Upper lobe of right lung (tissue), 1 donor: ENCODE measurements around the gene ANKS1A. TPM values are rescaled to one million over a fixed set of nuclear protein-coding genes. Genes with fewer than 3 reads are reported as not detected.

ENCODE experiments used
- ATAC-seq: fragments of 200-7000 bp; cut with Tn5 transposase; one replicate; pipeline ENCODE4 v1.9.1; 2020; ENCODE audit warnings: mild to moderate bottlenecking, moderate library complexity
- DNase-seq: peaks from one replicate; pipeline ENCODE4 v3.0.0-alpha.2; 2020
- H3K27ac ChIP-seq: fragments of 200-600 bp; one replicate; pipeline ENCODE4 v1.8.0; 2022
- H3K27me3 ChIP-seq: fragments of 200-600 bp; one replicate; pipeline ENCODE4 v1.8.0; 2022; ENCODE audit warnings: mild to moderate bottlenecking
- H3K36me3 ChIP-seq: fragments of 200-600 bp; one replicate; pipeline ENCODE4 v1.8.0; 2022
- H3K4me1 ChIP-seq: fragments of 200-600 bp; one replicate; pipeline ENCODE4 v1.8.0; 2022
- H3K4me3 ChIP-seq: fragments of 200-600 bp; one replicate; pipeline ENCODE4 v1.8.0; 2022; ENCODE audit warnings: mild to moderate bottlenecking
- H3K9me3 ChIP-seq: fragments of 200-600 bp; one replicate; pipeline ENCODE4 v1.8.0; 2022
- intact Hi-C: fragments of 100-400 bp; cut with DNase I; formaldehyde crosslinking; loops from one replicate; pipeline ENCODE4 v1.11.0; 2022
- total RNA-seq: library from RNA; stranded (reverse); fragmentation: NEBNext Ultra II Directional; extraction: Animal tissue kit (Norgen Biotek cat#: 25700); gene quantifications from one replicate; pipeline ENCODE4 v1.2.1, GENCODE V29; 2021
- TF ChIP-seq, protein P1 (sequence below): fragments of 200-600 bp; IDR thresholded peaks from one replicate; pipeline ENCODE4 v1.8.0; 2022; ENCODE audit warnings: antibody characterized with exemption
- donor health status: DM: no; HTN: yes; CAD: no; lungs with severe emphysema.

ANKS1A gene
- total RNA-seq, 1 donor from 2014 or later, result 59.0 TPM

DNA sequence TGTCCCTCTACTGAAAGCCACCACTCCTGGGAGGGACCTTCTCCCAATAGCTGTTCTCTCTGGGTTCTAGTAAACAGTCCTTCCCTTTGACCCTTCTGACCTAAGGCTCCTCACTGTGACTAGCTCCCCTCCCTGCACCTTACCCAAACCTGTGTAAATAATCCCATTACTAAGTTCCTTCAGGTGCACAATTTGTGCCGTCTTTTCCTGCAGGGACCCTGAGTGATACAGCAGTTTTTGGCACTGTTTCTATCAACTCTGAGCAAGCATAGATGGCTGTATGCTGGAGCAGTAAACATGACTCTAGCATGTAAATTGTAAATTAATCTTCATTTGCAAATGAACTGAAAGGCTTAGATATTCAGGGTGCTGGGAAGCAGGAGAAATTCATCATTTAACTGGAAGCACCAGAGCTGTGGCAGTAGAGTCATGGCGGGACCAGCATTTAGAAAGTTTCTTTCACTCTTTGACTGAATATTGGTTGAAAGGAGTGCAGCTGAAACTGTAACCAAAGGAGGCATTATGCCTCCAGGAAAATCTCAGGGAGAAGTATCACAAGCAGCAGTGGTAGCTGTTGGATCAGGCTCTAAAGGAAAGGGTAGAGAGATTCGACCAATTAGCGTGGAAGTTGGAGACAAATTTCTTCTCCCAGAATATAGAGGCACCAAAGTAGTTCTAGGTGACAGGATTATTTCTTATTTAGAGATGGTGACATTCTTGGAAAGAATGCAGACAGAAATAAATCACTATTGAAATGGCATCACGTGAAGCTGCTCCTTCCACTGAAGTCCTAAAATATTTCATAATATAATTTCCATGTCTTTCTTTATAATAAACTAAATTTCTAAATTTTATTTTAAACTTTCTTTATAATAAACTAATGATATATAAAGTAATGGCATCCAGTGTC lies 134.3 kb downstream of the ANKS1A start:
- Histone ChIP-seq H3K4me3 (no peak overlapping the region), H3K9me3 (no peaks in the 10 kb centered on the region), H3K36me3 (peaks cover 15% of the 10 kb centered on the region), H3K27ac (peak overlapping the region; percentile 73), H3K27me3 (no peaks in the 10 kb centered on the region), H3K4me1 (peaks cover 56% of the 10 kb centered on the region)
- TF ChIP-seq, protein P1, sequence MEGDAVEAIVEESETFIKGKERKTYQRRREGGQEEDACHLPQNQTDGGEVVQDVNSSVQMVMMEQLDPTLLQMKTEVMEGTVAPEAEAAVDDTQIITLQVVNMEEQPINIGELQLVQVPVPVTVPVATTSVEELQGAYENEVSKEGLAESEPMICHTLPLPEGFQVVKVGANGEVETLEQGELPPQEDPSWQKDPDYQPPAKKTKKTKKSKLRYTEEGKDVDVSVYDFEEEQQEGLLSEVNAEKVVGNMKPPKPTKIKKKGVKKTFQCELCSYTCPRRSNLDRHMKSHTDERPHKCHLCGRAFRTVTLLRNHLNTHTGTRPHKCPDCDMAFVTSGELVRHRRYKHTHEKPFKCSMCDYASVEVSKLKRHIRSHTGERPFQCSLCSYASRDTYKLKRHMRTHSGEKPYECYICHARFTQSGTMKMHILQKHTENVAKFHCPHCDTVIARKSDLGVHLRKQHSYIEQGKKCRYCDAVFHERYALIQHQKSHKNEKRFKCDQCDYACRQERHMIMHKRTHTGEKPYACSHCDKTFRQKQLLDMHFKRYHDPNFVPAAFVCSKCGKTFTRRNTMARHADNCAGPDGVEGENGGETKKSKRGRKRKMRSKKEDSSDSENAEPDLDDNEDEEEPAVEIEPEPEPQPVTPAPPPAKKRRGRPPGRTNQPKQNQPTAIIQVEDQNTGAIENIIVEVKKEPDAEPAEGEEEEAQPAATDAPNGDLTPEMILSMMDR, result no peak
- intact Hi-C loops, result no loop called here
- DNase-seq (no peak), ATAC-seq (no peak)

DNA sequence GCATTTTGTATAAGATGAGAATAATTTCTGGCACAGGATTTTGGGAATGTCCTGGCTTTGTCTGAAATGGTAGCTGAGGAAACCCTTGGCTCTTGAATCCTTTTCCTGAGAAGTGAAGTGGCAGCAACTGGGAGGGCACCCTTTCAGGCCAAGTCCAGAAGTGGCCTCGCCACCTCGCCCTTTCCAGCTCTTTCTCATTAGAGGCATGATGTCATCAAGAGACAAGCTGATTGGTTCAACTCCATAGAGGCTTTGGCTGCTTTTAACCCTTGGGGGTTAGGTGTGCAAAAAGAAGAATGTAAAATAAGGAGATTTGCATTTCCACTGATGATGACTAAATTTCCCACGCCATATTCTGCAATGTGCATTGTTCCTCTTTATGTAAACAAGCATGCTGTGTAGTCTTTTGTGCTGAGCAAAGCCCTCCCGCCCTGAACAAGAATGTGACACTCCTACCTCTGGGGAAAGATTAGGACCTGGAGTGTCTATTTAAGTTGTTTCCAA lies 135.5 kb downstream of the ANKS1A start:
- H3K4me1 ChIP-seq, result peaks cover 64% of the 10 kb centered on the region
- ATAC-seq, result peak; percentile 87
- H3K36me3 ChIP-seq, result peaks cover 16% of the 10 kb centered on the region
- DNase-seq, result peak; percentile 83
- H3K27me3 ChIP-seq, result no peaks in the 10 kb centered on the region
- intact Hi-C loops, result no loop called here
- TF ChIP-seq, protein P1, result no peak
- H3K27ac ChIP-seq, result peak overlapping the region; percentile 73
- H3K9me3 ChIP-seq, result no peaks in the 10 kb centered on the region
- H3K4me3 ChIP-seq, result no peak overlapping the region

DNA sequence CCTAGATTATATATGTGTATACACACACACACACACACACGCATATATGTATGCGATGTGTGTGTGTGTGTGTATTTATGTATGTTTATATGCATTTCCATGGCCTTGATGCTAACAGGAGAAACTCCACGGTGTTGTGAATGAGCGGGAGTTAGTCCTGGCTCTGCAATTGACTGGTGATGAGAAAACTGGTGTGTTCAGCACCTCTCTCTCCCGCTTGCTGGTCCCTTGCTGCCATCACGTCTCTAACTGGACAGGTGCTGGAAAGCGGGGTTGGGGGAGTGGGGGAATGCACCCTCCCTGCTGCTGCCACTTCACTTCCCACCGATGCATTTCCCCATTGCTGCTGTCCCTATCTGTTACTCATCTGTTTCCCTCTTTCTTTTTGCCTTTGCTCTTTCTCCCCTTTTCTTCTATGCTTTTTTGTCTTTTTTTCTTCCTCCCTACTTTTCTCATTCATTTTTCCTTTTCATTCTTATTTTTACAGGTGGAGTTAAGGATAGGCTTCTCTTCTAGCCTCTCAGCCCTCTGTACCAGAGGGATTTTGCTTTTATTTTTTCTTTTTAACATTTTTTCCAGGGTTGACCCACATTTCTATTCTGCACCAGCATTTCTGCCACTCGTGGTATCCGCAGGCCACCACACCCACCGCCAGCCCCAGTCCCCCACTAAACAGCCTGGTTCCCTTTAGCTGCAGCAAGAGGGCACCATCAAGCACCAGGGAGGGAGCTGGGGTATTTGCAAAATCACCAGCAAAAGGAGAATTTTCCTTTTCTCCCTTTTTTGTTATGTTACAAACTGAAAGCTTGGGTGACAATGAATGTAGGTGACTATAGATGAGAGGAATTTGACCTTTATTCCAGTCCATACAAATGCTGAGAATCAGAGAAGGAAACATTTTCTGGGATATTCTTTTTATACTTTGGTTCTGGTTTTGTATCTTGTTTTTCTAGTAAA lies 136.5 kb downstream of the ANKS1A start:
- DNase-seq (no peak), ATAC-seq (no peak)
- intact Hi-C loops, result no loop called here
- peak overlapping the region; percentile 73 for H3K27ac ChIP-seq
- H3K27me3 ChIP-seq, result no peaks in the 10 kb centered on the region
- peaks cover 21% of the 10 kb centered on the region for H3K36me3 ChIP-seq
- H3K9me3 ChIP-seq, result no peaks in the 10 kb centered on the region
- no peak overlapping the region for H3K4me3 ChIP-seq
- TF ChIP-seq, protein P1, result no peak
- H3K4me1 ChIP-seq, result peaks cover 57% of the 10 kb centered on the region

DNA sequence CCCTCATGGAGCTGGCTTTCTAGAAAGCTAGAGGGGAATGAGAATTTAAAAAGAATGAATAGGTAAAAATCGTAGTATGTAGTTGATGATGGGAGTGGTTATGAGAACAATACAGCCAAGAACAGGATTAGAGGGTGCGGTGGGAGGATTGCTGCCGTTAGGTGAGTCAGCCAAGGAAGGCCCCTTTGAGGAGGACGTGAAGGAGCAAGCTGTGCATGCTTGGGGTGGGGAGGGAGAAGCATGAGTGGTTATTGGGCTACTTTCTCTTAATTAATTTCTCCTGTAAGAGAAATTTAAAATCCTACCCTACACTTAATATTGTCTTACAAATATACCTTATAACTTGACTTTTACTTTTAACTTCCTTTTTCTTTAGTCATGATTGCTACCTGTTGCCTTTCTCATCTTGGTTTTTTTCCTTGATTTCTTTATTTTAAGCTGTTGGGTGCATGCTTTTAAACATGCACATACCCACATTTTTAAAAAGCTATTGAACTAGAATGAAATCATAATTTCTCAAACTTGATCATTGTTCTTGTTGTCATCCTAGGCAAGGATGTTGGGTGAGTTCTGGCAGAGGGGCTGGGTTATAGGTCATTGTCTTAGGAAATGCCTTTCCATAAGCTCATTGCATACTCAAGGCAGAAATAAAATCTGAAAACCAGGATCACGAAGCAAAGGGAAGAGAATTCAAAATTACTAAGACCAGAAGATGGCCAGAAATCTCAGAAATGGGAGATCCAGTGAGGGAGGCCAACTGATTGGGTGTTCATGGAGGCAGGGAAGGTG lies 137.6 kb downstream of the ANKS1A start:
- no peaks in the 10 kb centered on the region for H3K9me3 ChIP-seq
- intact Hi-C loops, result no loop called here
- ATAC-seq, result peak; percentile 30
- peak overlapping the region; percentile 73 for H3K27ac ChIP-seq
- no peaks in the 10 kb centered on the region for H3K27me3 ChIP-seq
- TF ChIP-seq, protein P1, result no peak
- peaks cover 47% of the 10 kb centered on the region for H3K4me1 ChIP-seq
- DNase-seq, result no peak
- H3K36me3 ChIP-seq, result peaks cover 21% of the 10 kb centered on the region
- H3K4me3 ChIP-seq, result no peak overlapping the region

DNA sequence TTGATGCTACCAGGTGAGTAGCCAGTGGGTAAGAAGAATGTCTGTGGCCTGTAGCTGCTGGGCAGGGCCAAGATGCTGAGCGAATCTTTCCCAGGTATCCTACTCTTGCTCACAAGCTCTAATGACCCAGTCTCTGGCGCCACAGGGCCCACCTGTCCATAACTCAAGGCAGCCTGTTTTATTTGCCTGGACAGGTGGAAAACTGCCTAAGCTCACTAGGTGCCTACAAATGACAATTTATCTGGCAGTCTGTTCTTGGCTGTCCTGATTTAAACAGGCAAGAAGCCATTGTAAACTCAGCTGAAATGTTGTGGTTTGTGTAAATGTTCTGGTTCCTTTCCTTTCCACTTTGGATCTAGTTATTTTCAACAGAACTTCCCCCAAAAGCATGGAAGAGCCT lies 138.8 kb downstream of the ANKS1A start:
- Histone ChIP-seq H3K27ac (peak overlapping the region; percentile 12), H3K4me1 (peaks cover 40% of the 10 kb centered on the region), H3K4me3 (no peak overlapping the region), H3K9me3 (no peaks in the 10 kb centered on the region), H3K36me3 (peaks cover 14% of the 10 kb centered on the region), H3K27me3 (no peaks in the 10 kb centered on the region)
- intact Hi-C loops, result no loop called here
- no peak for ATAC-seq
- TF ChIP-seq, protein P1, result no peak
- no peak for DNase-seq
